Measurements from ENCODE around the gene RFC3.

RFC3 gene

GRCh38 chr13:33868343-33868994 is 50.5 kb downstream of the RFC3 start:
- no peak for DNase-seq

GRCh38 chr13:33869005-33869404 is 51.1 kb downstream of the RFC3 start:
- DNase-seq = no peak

GRCh38 chr13:33870046-33870668 is 52.2 kb downstream of the RFC3 start:
- DNase-seq = no peak

- no peak for DNase-seq
Observed at GRCh38 chr13:33871207-33872004, 53.5 kb downstream of the RFC3 start.

- DNase-seq = no peak
Observed at GRCh38 chr13:33872005-33872351, 54.0 kb downstream of the RFC3 start.

GRCh38 chr13:33873251-33873908 is 55.4 kb downstream of the RFC3 start:
- DNase-seq = no peak

- no peak for DNase-seq
Observed at GRCh38 chr13:33874871-33875270, 56.9 kb downstream of the RFC3 start.

- DNase-seq = no peak
Observed at GRCh38 chr13:33875618-33876401, 57.9 kb downstream of the RFC3 start.

GRCh38 chr13:33876716-33877394 is 58.9 kb downstream of the RFC3 start:
- no peak for DNase-seq

GRCh38 chr13:33879118-33879517 is 61.2 kb downstream of the RFC3 start:
- no peak for DNase-seq

- no peak for DNase-seq
Observed at GRCh38 chr13:33882804-33883203, 64.9 kb downstream of the RFC3 start.

- no peak for DNase-seq
Observed at GRCh38 chr13:33884531-33885220, 66.7 kb downstream of the RFC3 start.

Data from CD4-positive, alpha-beta T cell treated with Interleukin-15 for 1 hour (primary cell).